Rectal smooth muscle tissue (tissue), 1 donor: ENCODE results near the gene IL10RA.
A peak's percentile ranks its signal among the peaks of the same experiment; 100 is the strongest.
"Not testable (repeated sequence)": the region's sequence is repeated elsewhere in the genome, so short reads cannot be mapped to it uniquely, and the experiment has no call there.

Experiments used
- H3K27ac ChIP-seq: one replicate; pipeline ENCODE4 v1.7.0; 2013; ENCODE audit warnings: low read depth, low read length, inconsistent platforms
- H3K27me3 ChIP-seq: one replicate; pipeline ENCODE4 v1.7.0; 2013; ENCODE audit warnings: low read length; ENCODE audit not compliant: control insufficient read depth, insufficient read depth
- H3K36me3 ChIP-seq: one replicate; pipeline ENCODE4 v1.7.0; 2013; ENCODE audit warnings: low read length; ENCODE audit not compliant: control insufficient read depth, insufficient read depth
- H3K4me1 ChIP-seq: one replicate; pipeline ENCODE4 v1.7.0; 2013; ENCODE audit warnings: low read length; ENCODE audit not compliant: control insufficient read depth, insufficient read depth
- H3K4me3 ChIP-seq: one replicate; pipeline ENCODE4 v1.7.0; 2013; ENCODE audit warnings: low read length
- H3K9ac ChIP-seq: one replicate; pipeline ENCODE4 v1.7.0; 2013; ENCODE audit warnings: low read length

The IL10RA gene

DNA sequence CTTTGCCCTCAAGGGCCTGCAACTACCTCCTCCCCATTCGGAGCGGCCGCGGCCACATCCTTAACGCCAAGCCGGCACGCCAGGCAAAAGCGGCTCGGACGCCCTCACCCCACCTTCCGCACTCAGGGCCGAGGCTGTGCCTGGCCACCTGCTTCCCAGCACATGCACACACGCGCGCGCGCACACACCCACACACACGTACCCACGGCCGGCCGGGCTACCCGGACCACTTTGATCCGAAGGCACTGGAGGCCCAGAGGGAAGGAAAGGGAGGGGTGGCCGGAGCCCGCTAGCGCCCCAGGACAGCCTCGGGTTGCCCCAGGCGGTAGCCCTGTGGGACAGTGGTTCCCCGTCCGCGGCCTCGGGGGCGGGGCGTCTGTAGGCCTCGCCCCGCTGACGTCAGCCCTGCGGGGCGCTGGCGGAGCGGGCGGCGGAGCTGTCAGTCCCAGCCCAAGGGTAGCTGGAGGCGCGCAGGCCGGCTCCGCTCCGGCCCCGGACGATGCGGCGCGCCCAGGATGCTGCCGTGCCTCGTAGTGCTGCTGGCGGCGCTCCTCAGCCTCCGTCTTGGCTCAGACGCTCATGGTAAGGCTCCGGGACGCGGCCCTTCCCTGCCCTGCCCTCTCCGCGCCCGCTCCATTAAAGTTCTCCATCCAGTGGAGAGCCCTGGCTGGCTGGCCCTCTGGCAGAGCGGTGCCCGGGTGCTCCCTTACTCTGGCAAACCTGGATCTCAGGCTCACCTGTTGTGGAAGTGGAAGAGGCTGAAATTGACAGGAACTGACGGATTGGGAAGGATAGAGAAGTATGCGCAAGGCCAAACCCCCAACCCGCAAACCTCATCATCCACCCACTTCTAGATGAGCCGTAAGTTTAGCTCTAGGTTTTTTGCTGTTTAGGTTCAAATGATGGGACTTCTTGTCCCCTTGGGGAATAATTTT is at the start of gene IL10RA:
IL10RA (plus strand) TSS at position 442 of the 935 bp plus-strand sequence; CDS start at position 516, 74 bp downstream.
- Histone ChIP-seq H3K27me3 (no peaks in the 10 kb centered on the region), H3K9ac (peak within 1 kb of the TSS; percentile 71), H3K4me3 (peak within 1 kb of the TSS; percentile 63), H3K27ac (peak within 1 kb of the TSS; percentile 47), H3K36me3 (peaks cover 3% of the 10 kb centered on the region), H3K4me1 (peaks cover 3% of the 10 kb centered on the region)

DNA sequence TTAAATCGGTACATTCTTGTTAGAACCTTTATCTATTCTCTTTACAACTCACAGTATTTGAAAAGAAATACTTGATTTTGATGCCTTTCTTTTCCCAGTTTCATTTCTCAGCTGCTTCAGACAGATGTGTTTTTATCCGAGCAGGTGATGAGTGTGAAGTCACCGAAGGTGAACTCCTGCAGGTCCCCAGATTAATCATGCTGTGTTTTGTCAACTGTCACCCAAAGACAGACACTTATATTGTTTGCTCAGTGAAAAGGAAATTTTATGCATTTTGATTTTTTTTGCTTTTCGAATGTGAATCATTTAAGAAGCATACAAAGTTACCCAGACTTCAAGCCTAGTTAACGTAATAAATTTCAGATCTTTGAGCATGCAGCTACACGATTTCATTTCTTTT is 49.2 kb upstream of the IL10RA start:
- Histone ChIP-seq H3K27ac (no peak overlapping the region), H3K4me1 (no peaks in the 10 kb centered on the region), H3K9ac (no peak overlapping the region), H3K36me3 (no peaks in the 10 kb centered on the region), H3K27me3 (no peaks in the 10 kb centered on the region), H3K4me3 (no peak overlapping the region)

DNA sequence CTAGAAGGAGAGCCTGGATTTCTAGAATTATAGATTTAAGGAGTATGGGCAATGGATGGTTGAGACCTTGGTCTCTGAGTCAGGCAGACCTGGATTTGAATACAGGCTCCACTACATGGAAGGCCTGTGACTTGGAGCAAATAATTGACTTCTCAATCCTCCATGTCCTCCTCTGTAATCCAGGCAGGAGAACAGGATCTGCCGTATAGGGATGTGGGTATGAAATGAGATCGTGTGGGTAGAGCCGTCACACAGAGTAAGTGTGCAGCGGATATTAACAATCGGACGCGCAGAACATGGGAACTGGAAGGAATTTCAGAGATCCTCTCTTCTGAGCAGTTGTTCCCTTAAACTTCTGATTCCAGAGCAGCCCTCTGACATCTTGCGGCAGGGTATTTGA is 45.5 kb upstream of the IL10RA start:
- no peaks in the 10 kb centered on the region for H3K27me3 ChIP-seq
- no peak overlapping the region for H3K27ac ChIP-seq
- no peaks in the 10 kb centered on the region for H3K4me1 ChIP-seq
- H3K9ac ChIP-seq: no peak overlapping the region
- no peak overlapping the region for H3K4me3 ChIP-seq
- no peaks in the 10 kb centered on the region for H3K36me3 ChIP-seq

DNA sequence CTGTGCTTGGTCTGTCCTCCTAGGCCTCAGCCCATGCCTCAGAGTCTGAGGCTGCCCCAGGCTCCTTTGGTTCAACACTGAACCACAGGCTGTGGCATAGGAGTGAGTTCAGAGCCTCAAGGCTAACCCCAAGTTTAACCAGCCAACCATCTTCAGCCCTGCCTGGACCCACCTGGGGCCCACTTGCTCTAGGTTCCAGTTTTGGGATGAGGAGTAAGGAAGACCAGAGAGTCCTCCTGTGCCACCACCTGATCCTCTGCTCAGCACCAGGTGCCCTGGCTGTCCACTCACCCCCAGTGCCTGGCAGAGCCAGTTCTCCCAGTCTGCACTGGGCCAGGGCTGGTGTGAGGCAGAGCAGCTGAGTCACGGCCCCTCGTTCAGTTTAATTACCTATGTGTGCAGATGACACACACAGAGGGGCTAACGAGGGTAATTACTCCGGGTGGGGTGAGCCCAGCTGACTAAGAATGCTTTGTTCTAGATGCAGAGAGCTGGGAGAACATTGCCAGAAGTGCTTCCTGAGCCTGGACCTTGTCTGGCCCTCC is 45.0 kb upstream of the IL10RA start:
- H3K9ac ChIP-seq: no peak overlapping the region
- no peak overlapping the region for H3K27ac ChIP-seq
- no peaks in the 10 kb centered on the region for H3K4me1 ChIP-seq
- no peak overlapping the region for H3K4me3 ChIP-seq
- H3K27me3 ChIP-seq: no peaks in the 10 kb centered on the region
- no peaks in the 10 kb centered on the region for H3K36me3 ChIP-seq

DNA sequence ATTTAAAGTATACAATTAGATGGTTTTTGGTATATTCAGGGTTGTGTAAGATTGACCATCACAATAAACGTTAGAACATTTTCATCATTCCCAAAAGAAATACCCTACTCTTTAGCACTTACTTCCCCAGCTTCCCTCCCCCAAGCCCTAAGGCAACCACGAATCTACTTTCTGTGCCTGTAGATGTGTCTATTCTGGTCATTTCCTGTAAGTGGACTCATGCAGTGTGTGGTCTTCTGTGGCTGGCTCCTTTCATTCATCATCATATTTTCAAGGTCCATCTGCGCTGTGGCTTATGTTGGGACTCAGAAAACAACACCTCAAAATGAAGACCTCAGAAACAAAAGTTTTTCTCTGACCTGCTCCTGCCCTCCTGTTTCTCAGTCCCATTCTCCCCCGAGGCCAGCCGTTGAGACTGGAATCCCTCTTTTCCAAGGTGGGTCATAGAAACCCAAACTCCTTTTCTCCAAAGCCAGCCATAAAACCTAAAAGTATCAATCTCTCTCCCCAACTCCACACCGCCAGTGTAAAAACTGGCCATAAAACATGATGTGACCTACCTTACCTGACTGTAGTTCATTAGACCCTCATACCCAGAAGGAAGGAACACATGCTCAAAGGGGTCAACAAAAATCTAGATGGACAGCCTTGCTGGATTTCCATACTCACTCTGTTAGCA is 44.1 kb upstream of the IL10RA start:
- Histone ChIP-seq H3K4me3 (no peak overlapping the region), H3K27ac (no peak overlapping the region), H3K27me3 (no peaks in the 10 kb centered on the region), H3K36me3 (no peaks in the 10 kb centered on the region), H3K9ac (no peak overlapping the region), H3K4me1 (no peaks in the 10 kb centered on the region)

DNA sequence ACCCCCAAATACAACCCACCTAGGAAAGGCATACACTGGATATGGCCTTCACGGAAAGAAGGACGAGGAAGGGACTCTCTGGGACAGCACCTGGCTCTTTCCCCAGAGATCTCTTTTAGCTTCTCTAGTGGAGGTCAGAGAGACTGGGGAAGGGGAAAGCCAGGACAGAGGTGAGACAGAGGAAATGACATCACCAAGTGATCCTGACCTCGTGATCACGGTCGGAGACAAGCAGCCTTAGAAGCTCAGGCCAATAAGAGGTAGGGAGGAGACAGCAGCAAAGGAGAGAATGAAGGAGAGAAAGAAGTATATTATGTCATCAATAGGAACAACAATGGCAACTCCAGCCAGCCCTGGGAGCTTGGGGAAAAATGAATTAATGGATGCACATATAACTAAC is 41.6 kb upstream of the IL10RA start:
- Histone ChIP-seq H3K36me3 (no peaks in the 10 kb centered on the region), H3K4me3 (no peak overlapping the region), H3K27me3 (no peaks in the 10 kb centered on the region), H3K9ac (no peak overlapping the region), H3K4me1 (no peaks in the 10 kb centered on the region), H3K27ac (no peak overlapping the region)

DNA sequence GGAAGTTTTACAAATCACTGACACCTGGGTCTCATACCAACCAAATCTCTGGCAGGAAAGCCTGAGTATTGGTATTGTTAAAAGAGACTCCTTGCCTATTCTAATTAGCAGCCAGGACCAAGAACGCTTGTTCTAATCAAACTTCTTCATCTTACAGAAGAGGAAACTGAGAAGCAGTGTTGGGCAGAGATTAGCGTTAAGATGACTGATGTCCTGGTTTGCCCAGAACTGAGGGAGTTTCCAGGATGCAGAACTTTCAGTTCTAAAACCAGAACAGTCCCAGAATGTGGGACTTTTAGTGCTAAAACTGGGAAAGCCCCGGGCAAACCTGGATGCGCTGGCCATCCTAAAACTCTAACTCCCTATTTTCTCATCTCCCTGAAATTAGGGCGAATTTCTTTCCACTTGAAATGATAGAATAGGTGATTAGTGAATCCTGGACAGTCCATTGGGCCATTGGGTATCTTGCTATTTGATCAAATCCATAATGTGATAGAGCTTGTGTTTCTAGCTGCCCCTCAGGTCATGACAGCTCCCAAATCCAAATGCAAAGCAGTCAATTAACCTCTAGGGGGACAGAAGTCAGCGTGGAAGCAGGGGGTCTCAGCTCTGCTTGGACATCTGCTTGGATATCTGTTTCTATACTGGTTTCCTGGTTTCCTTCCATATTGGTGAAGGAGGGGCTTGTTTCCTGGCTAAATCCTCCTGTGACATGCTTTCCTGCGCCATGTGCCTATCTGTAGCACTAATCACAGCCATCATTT is 41.0 kb upstream of the IL10RA start:
- Histone ChIP-seq H3K9ac (no peak overlapping the region), H3K36me3 (no peaks in the 10 kb centered on the region), H3K4me1 (no peaks in the 10 kb centered on the region), H3K27me3 (no peaks in the 10 kb centered on the region), H3K27ac (no peak overlapping the region), H3K4me3 (no peak overlapping the region)

DNA sequence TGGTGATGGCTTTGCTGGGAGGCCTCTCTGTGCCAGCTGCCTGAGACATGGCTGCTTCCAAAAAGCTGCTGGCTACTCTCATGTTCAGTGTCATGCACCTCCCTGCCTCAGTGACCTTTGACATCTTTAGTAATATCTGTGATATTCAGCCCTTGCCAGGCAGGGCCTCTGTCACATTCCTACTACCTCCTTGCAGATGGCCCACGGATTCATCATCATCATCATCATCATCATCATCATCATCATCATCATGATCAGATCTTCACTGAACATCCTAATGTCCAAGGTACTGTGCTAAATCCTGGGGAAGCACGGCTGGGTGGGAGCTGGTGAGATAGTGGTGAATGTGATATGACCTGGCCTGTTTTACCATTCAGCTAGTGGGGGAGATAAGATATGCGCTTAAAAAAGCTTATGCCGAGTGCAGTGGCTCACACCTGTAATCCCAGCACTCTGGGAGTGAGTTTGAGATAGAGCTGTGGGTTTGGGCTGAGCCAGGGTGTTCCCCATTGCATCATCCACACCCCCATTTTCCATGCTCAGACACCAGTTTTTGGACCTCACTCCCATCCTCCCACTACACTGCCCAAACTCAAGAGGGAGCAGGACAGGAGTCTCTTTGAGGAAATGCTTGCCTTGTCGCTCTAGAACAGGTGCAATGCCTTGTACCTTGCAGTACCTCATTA is 39.9 kb upstream of the IL10RA start:
- Histone ChIP-seq H3K4me3 (no peak overlapping the region), H3K4me1 (no peaks in the 10 kb centered on the region), H3K27me3 (no peaks in the 10 kb centered on the region), H3K9ac (no peak overlapping the region), H3K36me3 (no peaks in the 10 kb centered on the region), H3K27ac (no peak overlapping the region)

DNA sequence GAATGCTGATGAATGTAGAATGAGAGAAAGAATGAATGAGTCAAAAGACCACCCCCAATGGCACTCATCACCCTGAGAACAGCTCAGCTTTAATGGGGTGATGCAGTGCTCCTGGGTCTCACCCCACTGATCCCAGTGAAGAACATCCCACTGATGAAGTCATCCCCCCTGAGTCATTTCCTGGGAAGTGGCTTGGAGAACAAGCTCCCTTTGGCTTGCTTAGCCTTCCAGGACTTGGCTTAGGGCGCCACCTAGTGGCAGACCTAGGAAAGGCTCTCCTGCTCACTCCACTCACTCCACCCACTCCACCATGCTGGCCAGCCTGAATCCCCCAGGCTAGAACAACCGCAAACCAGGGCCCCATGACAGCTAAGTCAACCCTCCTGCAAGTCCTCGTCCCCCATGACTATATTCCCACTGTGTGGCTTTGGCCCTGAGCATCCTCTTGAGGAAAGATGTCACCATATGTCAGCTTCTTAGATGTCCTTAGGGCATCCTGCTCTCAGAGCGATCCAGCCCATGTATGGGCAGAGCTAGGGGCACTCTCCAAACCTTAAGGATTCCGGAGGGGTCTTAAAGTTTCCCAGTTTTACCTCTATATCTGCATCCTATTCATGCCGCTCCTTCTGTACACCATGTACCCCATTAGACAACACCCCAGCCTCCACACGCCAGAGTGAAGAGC is 39.2 kb upstream of the IL10RA start:
- Histone ChIP-seq H3K9ac (no peak overlapping the region), H3K27ac (no peak overlapping the region), H3K27me3 (no peaks in the 10 kb centered on the region), H3K36me3 (no peaks in the 10 kb centered on the region), H3K4me3 (no peak overlapping the region), H3K4me1 (no peaks in the 10 kb centered on the region)

DNA sequence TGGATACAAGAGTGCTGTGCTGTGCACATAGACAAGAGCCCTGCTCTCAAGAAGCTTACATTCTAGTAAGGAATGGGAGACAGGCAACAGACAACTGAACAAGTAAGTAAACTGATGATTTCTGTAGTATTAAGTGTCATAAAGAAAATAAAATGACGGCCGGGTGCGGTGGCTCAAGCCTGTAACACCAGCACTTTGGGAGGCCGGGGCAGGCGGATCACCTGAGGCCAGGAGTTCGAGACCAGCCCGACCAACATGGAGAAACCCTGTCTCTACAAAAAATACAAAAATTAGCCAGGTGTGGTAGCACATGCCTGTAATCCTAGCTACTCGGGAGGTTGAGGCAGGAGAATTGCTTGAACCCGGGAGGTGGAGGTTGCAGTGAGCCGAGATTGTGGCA is 38.4 kb upstream of the IL10RA start:
- not testable (repeated sequence) for H3K36me3 ChIP-seq, H3K27ac ChIP-seq, H3K27me3 ChIP-seq, H3K4me3 ChIP-seq, H3K4me1 ChIP-seq, H3K9ac ChIP-seq

DNA sequence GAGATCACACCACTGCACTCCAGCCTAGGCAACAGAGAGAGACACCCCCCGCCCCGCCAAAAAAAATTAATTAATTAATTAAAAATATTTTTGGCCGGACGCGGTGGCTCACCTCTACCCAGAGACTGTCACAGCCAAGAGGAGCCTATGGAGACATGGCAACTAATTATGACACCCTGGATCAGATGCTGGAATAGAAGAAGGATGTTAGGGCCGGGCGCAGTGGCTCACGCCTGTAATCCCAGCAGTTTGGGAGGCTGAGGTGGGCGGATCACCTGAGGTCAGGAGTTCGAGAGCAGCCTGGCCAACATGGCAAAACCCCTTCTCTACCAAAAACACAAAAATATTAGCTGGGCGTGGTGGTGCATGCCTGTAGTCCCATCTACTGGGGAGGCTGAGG is 37.7 kb upstream of the IL10RA start:
- H3K27ac ChIP-seq, H3K27me3 ChIP-seq, H3K4me3 ChIP-seq, H3K36me3 ChIP-seq, H3K9ac ChIP-seq, H3K4me1 ChIP-seq: not testable (repeated sequence)
